ENCODE results near the gene PLEKHM3.
"Not testable (repeated sequence)": the region's sequence is repeated elsewhere in the genome, so short reads cannot be mapped to it uniquely, and the experiment has no call there.

Gene PLEKHM3

GRCh38 chr2:208020253-208020652, 5.1 kb downstream of the PLEKHM3 start:
- no peak for TF ChIP-seq CTCF (IDR thresholded peaks at IDR 0.05; ENCODE audit: low read depth, low read length, missing control alignments)
- no peak for DNase-seq
- no peak overlapping the region for H3K4me3 ChIP-seq (ENCODE audit: low read depth, low read length)
- in situ Hi-C loops (cut with HindIII; ENCODE audit: low pct_ligation_motif_present, low sequenced_read_pairs) = no loop called here
- H3K27ac ChIP-seq = no peak overlapping the region
- H3K27me3 ChIP-seq (replicated peaks) = no peaks in the 10 kb centered on the region
- H3K36me3 ChIP-seq (replicated peaks) = no peaks in the 10 kb centered on the region

GRCh38 chr2:208018124-208018712, 7.1 kb downstream of the PLEKHM3 start:
- DNase-seq; H3K36me3 ChIP-seq (replicated peaks); H3K27me3 ChIP-seq (replicated peaks); in situ Hi-C loops (cut with HindIII; ENCODE audit: low pct_ligation_motif_present, low sequenced_read_pairs); H3K27ac ChIP-seq; H3K4me3 ChIP-seq (ENCODE audit: low read depth, low read length): not testable (repeated sequence)

- H3K4me3 ChIP-seq (ENCODE audit: low read depth, low read length) = no peak overlapping the region
- no peak for TF ChIP-seq CTCF (IDR thresholded peaks at IDR 0.05; ENCODE audit: low read depth, low read length, missing control alignments)
- in situ Hi-C loops (cut with HindIII; ENCODE audit: low pct_ligation_motif_present, low sequenced_read_pairs) = no loop called here
- no peak overlapping the region for H3K27ac ChIP-seq
- no peaks in the 10 kb centered on the region for H3K27me3 ChIP-seq (replicated peaks)
- H3K36me3 ChIP-seq (replicated peaks) = no peaks in the 10 kb centered on the region
- DNase-seq = no peak
These were observed 7.6 kb downstream of the PLEKHM3 start for GRCh38 chr2:208017721-208018120.

DNA sequence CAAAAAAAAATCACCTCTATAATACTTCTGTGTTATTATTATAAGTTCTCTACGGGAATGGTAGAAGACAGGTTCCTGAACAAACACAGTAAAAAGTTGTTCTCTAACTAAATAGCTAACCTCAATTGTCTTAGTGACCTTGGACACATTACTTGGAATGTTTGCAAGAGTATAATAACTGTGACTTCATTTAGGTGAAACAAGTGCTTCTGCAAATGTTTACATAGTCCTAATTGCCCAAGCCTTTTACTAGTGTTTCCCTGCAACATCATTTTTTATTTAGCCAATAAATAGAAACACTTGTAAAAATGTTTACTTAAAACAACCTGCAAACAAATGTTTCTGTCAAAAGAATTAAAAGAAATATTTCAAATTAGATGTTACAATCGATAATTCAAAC, 9.9 kb downstream of the PLEKHM3 start:
- H3K27ac ChIP-seq = no peak overlapping the region
- no peak overlapping the region for H3K4me3 ChIP-seq (ENCODE audit: low read depth, low read length)
- H3K36me3 ChIP-seq (replicated peaks) = no peaks in the 10 kb centered on the region
- no peaks in the 10 kb centered on the region for H3K27me3 ChIP-seq (replicated peaks)
- no peak for TF ChIP-seq CTCF (IDR thresholded peaks at IDR 0.05; ENCODE audit: low read depth, low read length, missing control alignments)
- DNase-seq = no peak
- in situ Hi-C loops (cut with HindIII; ENCODE audit: low pct_ligation_motif_present, low sequenced_read_pairs) = no loop called here

- no peak for TF ChIP-seq CTCF (IDR thresholded peaks at IDR 0.05; ENCODE audit: low read depth, low read length, missing control alignments)
- peak; percentile 70 for DNase-seq
- in situ Hi-C loops (cut with HindIII; ENCODE audit: low pct_ligation_motif_present, low sequenced_read_pairs) = no loop called here
- Histone ChIP-seq H3K4me3 (ENCODE audit: low read depth, low read length) (no peak overlapping the region), H3K36me3 (replicated peaks) (no peaks in the 10 kb centered on the region), H3K27ac (peak overlapping the region; percentile 43), H3K27me3 (replicated peaks) (no peaks in the 10 kb centered on the region)
These were observed 11.8 kb downstream of the PLEKHM3 start for GRCh38 chr2:208013285-208014178.

DNA sequence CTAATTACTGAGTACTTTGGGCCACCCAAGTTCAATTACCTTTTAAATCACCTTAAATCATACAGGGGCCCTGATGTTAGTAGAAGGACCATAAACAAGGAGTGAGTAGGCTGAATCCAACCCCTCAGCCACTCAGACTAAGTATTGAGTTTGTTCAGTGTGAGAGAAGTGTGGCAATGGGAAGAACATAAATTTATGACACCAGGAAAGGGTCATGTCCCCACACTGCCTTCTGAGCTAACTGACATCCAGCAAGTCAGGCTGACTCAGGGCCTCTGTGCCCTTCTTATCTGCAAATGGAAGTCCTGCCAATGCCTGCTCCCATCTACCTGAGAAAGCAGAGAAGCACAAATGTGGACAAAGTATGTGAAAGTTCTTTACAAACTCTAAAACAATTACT, 12.9 kb downstream of the PLEKHM3 start:
- Histone ChIP-seq H3K4me3 (ENCODE audit: low read depth, low read length) (no peak overlapping the region), H3K36me3 (replicated peaks) (no peaks in the 10 kb centered on the region), H3K27ac (no peak overlapping the region), H3K27me3 (replicated peaks) (no peaks in the 10 kb centered on the region)
- TF ChIP-seq CTCF (IDR thresholded peaks at IDR 0.05; ENCODE audit: low read depth, low read length, missing control alignments) = no peak
- in situ Hi-C loops (cut with HindIII; ENCODE audit: low pct_ligation_motif_present, low sequenced_read_pairs) = no loop called here
- DNase-seq = no peak

All from brain microvascular endothelial cell (primary cell).